SK-N-SH treated with all-trans-retinoic acid at 6 μM for 48 hours (cell line): Measurements from ENCODE around the gene TGM1.

ENCODE experiments used
- ATAC-seq: fragments of 200-7000 bp; cut with Tn5 transposase; 3 replicates; pipeline ENCODE4 v1.9.1; 2020; ENCODE audit warnings: mild to moderate bottlenecking, moderate library complexity
- ARNTL ChIP-seq: fragments of 450-650 bp; formaldehyde crosslinking; IDR thresholded peaks from 2 replicates; pipeline ENCODE4 v1.5.0; 2020; ENCODE audit warnings: low read depth, mild to moderate bottlenecking, moderate library complexity, borderline replicate concordance
- BACH2 ChIP-seq: fragments of 250-450 bp; sonication (Bioruptor Pico); IDR thresholded peaks from 2 replicates; pipeline ENCODE4 v1.9.0; 2021; ENCODE audit warnings: mild to moderate bottlenecking, borderline replicate concordance
- CSDC2 ChIP-seq: fragments of 250-450 bp; sonication (Bioruptor Pico); IDR thresholded peaks from 2 replicates; pipeline ENCODE4 v1.5.0; 2020; ENCODE audit warnings: mild to moderate bottlenecking, moderate library complexity
- ESRRG ChIP-seq: fragments of 250-450 bp; sonication (Bioruptor Pico); IDR thresholded peaks from 2 replicates; pipeline ENCODE4 v1.6.1; 2021; ENCODE audit warnings: mild to moderate bottlenecking
- GLIS3 ChIP-seq: fragments of 250-450 bp; sonication (Bioruptor Pico); IDR thresholded peaks from 2 replicates; pipeline ENCODE4 v1.5.0; 2020; ENCODE audit warnings: mild to moderate bottlenecking, moderate library complexity
- ISL1 ChIP-seq: fragments of 250-450 bp; sonication (Bioruptor Pico); IDR thresholded peaks from 2 replicates; pipeline ENCODE4 v2.1.2; 2022; ENCODE audit warnings: mild to moderate bottlenecking, moderate library complexity
- PPARA ChIP-seq: fragments of 250-450 bp; sonication (Bioruptor Pico); IDR thresholded peaks from 2 replicates; pipeline ENCODE4 v1.5.0; 2020; ENCODE audit warnings: mild to moderate bottlenecking, borderline replicate concordance
- RARB ChIP-seq: fragments of 250-450 bp; sonication (Bioruptor Pico); IDR thresholded peaks from 2 replicates; pipeline ENCODE4 v1.8.0; 2021; ENCODE audit warnings: mild to moderate bottlenecking, moderate library complexity
- SNAI2 ChIP-seq: fragments of 250-450 bp; sonication (Bioruptor Pico); IDR thresholded peaks from 2 replicates; pipeline ENCODE4 v1.5.0; 2020; ENCODE audit warnings: mild to moderate bottlenecking, moderate library complexity
- TCF4 ChIP-seq: fragments of 250-450 bp; sonication (Bioruptor Pico); IDR thresholded peaks from 2 replicates; pipeline ENCODE4 v1.8.0; 2021; ENCODE audit warnings: mild to moderate bottlenecking, moderate library complexity, borderline replicate concordance
- ZC3H10 ChIP-seq: fragments of 250-450 bp; sonication (Bioruptor Pico); IDR thresholded peaks from 2 replicates; pipeline ENCODE4 v1.5.1; 2021; ENCODE audit warnings: mild to moderate bottlenecking, moderate library complexity
- ZFP3 ChIP-seq: fragments of 250-450 bp; sonication (Bioruptor Pico); IDR thresholded peaks from 2 replicates; pipeline ENCODE4 v1.5.0; 2020; ENCODE audit warnings: mild to moderate bottlenecking, moderate library complexity
- ZFP30 ChIP-seq: fragments of 450-650 bp; formaldehyde crosslinking; IDR thresholded peaks from 2 replicates; pipeline ENCODE4 v1.5.0; 2022; ENCODE audit warnings: mild to moderate bottlenecking, moderate library complexity
- ZNF565 ChIP-seq: fragments of 450-650 bp; formaldehyde crosslinking; conservative IDR thresholded peaks from 2 replicates; pipeline ENCODE4 v1.5.0; 2020; ENCODE audit warnings: low read depth, mild to moderate bottlenecking, moderate library complexity
- ZNF70 ChIP-seq: fragments of 450-650 bp; formaldehyde crosslinking; IDR thresholded peaks from 2 replicates; pipeline ENCODE4 v1.5.0; 2020; ENCODE audit warnings: mild to moderate bottlenecking, moderate library complexity
- ZNF8 ChIP-seq: fragments of 450-650 bp; formaldehyde crosslinking; IDR thresholded peaks from 2 replicates; pipeline ENCODE4 v1.5.0; 2020; ENCODE audit warnings: mild to moderate bottlenecking, moderate library complexity
- TF ChIP-seq, protein P1 (sequence below): fragments of 250-450 bp; sonication (Bioruptor Pico); IDR thresholded peaks from 2 replicates; pipeline ENCODE4 v1.8.0; 2021; ENCODE audit warnings: low read depth, mild to moderate bottlenecking, moderate library complexity, borderline replicate concordance
- TF ChIP-seq, protein P2 (sequence below): fragments of 250-450 bp; sonication (Bioruptor Pico); IDR thresholded peaks from 2 replicates; pipeline ENCODE4 v1.5.1; 2020; ENCODE audit warnings: low read depth, mild to moderate bottlenecking, moderate library complexity
- TF ChIP-seq, protein P3 (sequence below): fragments of 250-450 bp; sonication (Bioruptor Pico); IDR thresholded peaks from 2 replicates; pipeline ENCODE4 v1.8.0; 2020; ENCODE audit warnings: mild to moderate bottlenecking, moderate library complexity, borderline replicate concordance
- TF ChIP-seq, protein P4 (sequence below): fragments of 250-450 bp; sonication (Bioruptor Pico); IDR thresholded peaks from 2 replicates; pipeline ENCODE4 v1.5.1; 2021; ENCODE audit warnings: mild to moderate bottlenecking, moderate library complexity
- TF ChIP-seq, protein P5 (sequence below): fragments of 250-450 bp; sonication (Bioruptor Pico); IDR thresholded peaks from 2 replicates; pipeline ENCODE4 v1.5.0; 2020; ENCODE audit warnings: mild to moderate bottlenecking, moderate library complexity

Gene TGM1

DNA sequence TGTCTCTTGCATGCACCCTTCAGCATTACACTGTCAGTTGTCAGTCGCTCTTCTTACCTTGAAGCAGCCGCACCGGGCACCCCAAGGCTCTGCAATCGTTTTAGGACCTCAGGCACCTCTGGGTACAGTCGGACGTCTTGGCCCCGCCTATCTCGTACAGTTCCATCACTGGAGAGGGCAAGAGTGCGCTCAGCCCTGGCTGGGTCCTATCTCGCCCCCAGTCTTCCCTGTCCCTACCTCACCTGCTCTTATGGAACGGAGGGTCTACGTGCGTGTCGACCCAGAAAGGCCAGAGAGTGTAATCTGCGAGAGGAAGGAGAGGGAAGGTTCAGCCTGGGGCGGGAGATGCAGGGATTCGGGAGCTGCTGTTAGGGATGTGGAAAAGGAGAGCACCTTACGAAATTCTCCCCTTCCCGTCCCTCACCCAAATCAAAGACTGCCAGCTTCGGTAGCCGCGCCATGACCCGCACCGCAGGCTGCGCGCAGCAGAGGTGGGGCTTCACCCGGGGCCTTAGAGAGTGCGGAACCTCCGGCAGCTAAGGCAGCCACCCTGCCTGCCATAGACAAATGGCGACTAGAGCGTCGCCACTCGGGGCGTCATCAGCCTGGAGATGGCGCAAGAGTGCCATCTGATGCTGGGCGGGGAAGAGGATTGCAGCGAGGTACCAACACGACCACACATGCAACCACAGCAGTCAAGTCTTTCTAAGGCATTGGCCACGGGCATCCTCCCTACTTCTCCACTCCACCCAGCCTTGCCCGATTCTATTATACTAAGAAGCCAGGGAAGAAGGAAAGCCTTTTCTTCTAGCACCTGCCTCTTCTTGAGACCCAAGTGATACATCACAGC lies 47.3 kb downstream of the TGM1 start, which contains the start of gene MDP1 (continued):
- TF ChIP-seq, protein P1, sequence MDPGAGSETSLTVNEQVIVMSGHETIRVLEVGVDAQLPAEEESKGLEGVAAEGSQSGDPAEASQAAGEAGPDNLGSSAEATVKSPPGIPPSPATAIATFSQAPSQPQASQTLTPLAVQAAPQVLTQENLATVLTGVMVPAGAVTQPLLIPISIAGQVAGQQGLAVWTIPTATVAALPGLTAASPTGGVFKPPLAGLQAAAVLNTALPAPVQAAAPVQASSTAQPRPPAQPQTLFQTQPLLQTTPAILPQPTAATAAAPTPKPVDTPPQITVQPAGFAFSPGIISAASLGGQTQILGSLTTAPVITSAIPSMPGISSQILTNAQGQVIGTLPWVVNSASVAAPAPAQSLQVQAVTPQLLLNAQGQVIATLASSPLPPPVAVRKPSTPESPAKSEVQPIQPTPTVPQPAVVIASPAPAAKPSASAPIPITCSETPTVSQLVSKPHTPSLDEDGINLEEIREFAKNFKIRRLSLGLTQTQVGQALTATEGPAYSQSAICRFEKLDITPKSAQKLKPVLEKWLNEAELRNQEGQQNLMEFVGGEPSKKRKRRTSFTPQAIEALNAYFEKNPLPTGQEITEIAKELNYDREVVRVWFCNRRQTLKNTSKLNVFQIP (CRISPR knock-in tag), result no peak
- no peak; the same call in 1 of the 2 replicates for TF ChIP-seq GLIS3 (CRISPR knock-in tag)
- no peak for TF ChIP-seq CSDC2 (CRISPR knock-in tag)
- no peak for TF ChIP-seq ZFP30
- TF ChIP-seq, protein P2, sequence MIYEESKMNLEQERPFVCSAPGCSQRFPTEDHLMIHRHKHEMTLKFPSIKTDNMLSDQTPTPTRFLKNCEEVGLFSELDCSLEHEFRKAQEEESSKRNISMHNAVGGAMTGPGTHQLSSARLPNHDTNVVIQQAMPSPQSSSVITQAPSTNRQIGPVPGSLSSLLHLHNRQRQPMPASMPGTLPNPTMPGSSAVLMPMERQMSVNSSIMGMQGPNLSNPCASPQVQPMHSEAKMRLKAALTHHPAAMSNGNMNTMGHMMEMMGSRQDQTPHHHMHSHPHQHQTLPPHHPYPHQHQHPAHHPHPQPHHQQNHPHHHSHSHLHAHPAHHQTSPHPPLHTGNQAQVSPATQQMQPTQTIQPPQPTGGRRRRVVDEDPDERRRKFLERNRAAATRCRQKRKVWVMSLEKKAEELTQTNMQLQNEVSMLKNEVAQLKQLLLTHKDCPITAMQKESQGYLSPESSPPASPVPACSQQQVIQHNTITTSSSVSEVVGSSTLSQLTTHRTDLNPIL, result no peak; the same call in 1 of the 2 replicates
- TF ChIP-seq, protein P3, sequence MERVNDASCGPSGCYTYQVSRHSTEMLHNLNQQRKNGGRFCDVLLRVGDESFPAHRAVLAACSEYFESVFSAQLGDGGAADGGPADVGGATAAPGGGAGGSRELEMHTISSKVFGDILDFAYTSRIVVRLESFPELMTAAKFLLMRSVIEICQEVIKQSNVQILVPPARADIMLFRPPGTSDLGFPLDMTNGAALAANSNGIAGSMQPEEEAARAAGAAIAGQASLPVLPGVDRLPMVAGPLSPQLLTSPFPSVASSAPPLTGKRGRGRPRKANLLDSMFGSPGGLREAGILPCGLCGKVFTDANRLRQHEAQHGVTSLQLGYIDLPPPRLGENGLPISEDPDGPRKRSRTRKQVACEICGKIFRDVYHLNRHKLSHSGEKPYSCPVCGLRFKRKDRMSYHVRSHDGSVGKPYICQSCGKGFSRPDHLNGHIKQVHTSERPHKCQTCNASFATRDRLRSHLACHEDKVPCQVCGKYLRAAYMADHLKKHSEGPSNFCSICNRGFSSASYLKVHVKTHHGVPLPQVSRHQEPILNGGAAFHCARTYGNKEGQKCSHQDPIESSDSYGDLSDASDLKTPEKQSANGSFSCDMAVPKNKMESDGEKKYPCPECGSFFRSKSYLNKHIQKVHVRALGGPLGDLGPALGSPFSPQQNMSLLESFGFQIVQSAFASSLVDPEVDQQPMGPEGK, result no peak
- no peak for TF ChIP-seq ZNF70 (CRISPR knock-in tag)
- TF ChIP-seq ISL1, result no peak
- TF ChIP-seq, protein P4, sequence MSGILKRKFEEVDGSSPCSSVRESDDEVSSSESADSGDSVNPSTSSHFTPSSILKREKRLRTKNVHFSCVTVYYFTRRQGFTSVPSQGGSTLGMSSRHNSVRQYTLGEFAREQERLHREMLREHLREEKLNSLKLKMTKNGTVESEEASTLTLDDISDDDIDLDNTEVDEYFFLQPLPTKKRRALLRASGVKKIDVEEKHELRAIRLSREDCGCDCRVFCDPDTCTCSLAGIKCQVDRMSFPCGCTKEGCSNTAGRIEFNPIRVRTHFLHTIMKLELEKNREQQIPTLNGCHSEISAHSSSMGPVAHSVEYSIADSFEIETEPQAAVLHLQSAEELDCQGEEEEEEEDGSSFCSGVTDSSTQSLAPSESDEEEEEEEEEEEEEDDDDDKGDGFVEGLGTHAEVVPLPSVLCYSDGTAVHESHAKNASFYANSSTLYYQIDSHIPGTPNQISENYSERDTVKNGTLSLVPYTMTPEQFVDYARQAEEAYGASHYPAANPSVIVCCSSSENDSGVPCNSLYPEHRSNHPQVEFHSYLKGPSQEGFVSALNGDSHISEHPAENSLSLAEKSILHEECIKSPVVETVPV (CRISPR knock-in tag), result no peak

DNA sequence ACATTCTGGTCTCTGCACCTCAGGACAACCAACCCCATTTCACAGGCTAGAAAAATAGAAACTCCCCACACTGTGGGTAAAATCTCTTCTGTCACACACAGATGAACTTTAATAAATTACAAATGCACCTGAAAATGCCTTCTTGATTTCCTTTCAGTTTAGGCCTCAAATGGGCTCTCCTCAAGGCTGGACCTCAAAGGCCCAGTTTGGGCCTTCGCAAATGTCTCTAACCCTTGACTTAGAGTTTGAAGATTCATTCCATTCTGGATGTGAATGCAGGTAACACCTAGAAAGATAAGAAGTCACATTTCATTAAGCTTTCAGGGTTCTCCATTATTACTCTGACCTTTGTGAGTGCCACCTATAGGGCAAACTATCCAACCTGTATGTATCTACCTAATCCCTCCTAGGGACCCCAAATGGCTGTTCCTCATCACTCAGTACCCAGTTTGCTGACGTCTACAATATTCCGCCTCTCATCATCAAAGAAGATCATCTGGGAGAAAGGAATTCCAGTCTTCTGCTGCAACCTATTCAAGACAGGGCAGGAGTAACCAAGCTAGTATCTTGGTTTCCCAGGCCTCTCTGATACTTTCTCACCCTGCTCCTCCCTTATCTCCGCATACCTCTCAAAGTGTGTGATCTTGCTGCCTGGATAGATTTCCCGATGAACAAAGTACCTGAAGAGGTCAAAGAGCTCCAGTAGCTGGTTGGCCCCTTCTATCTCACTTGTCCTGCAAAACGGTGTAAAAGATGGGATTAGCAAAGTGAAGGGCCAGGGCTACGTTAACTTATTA lies 48.9 kb downstream of the TGM1 start:
- ATAC-seq, result no peak
- TF ChIP-seq ISL1 (no peak), ARNTL (CRISPR knock-in tag) (no peak), RARB (CRISPR knock-in tag) (no peak)

DNA sequence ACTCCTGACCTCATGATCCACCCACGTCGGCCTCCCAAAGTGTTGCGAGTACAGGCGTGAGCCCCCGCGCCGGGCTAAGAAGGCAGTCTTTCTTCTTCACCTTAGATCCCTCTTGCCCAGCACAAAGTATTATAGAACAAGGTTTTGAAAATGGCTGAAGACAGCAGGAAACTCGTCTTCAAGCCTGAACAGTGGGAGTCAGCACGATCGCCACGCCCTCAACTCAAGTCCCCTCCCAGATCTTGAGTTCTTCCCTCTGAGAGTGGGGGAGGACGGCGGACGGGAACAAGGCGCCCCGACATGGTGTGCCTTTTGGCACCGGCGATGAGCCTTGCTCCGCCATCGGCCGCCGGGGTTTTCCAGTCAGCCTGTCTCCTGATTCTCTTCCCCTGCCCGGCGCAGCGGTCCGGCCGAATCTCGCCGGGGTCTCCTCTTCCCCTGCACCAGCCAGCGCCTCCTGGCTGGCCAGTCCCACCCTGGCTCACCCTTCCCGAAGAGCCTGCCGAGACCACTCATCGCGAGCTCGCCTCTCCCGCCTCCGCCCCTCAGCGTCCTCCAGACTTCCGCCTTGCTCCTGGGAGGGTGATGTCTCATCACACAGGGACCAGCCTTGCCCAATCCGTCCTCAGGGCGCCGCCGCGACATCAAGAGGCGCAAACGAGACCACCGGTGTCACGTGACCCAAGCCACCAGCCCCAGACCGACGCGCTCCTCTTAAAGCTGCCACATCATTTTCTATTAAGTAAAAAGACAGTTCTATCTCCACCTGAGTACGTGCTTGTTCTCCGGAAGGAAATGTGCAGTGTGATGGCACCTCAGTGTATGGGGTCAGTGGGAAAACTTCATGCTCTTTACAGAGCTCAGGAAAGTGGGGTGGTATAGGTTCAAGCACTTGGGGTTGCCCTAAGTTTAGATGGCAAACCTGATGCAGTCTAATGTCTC lies 49.8 kb downstream of the TGM1 start, which contains the start of gene CHMP4A:
TSS of gene CHMP4A (minus strand) at position 565 of the 942 bp plus-strand sequence. CDS start at position 516, 49 bp downstream.
- ATAC-seq, result peak; percentile 91
- TF ChIP-seq ZFP30, result no peak
- TF ChIP-seq ZC3H10 (CRISPR knock-in tag), result no peak
- TF ChIP-seq, protein P3, result peak; percentile 83
- TF ChIP-seq PPARA (CRISPR knock-in tag), result no peak
- TF ChIP-seq ZFP3, result 0 out of 2 replicates have a peak, but pooled peaks have one; percentile 43
- TF ChIP-seq, protein P5, sequence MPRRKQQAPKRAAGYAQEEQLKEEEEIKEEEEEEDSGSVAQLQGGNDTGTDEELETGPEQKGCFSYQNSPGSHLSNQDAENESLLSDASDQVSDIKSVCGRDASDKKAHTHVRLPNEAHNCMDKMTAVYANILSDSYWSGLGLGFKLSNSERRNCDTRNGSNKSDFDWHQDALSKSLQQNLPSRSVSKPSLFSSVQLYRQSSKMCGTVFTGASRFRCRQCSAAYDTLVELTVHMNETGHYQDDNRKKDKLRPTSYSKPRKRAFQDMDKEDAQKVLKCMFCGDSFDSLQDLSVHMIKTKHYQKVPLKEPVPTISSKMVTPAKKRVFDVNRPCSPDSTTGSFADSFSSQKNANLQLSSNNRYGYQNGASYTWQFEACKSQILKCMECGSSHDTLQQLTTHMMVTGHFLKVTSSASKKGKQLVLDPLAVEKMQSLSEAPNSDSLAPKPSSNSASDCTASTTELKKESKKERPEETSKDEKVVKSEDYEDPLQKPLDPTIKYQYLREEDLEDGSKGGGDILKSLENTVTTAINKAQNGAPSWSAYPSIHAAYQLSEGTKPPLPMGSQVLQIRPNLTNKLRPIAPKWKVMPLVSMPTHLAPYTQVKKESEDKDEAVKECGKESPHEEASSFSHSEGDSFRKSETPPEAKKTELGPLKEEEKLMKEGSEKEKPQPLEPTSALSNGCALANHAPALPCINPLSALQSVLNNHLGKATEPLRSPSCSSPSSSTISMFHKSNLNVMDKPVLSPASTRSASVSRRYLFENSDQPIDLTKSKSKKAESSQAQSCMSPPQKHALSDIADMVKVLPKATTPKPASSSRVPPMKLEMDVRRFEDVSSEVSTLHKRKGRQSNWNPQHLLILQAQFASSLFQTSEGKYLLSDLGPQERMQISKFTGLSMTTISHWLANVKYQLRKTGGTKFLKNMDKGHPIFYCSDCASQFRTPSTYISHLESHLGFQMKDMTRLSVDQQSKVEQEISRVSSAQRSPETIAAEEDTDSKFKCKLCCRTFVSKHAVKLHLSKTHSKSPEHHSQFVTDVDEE (CRISPR knock-in tag), result no peak
- TF ChIP-seq ZNF565 (CRISPR knock-in tag), result no peak; the same call in 1 of the 2 replicates
- 0 out of 2 replicates have a peak, but pooled peaks have one; percentile 36 for TF ChIP-seq RARB (CRISPR knock-in tag)
- TF ChIP-seq TCF4 (CRISPR knock-in tag), result no peak; the same call in 1 of the 2 replicates
- TF ChIP-seq, protein P4 (CRISPR knock-in tag), result 0 out of 2 replicates have a peak, but pooled peaks have one; percentile 65
- TF ChIP-seq BACH2, result no peak
- TF ChIP-seq ZNF70 (CRISPR knock-in tag), result no peak
- TF ChIP-seq ZNF8 (CRISPR knock-in tag), result no peak
- TF ChIP-seq ESRRG (CRISPR knock-in tag), result no peak
- no peak; the same call in 1 of the 2 replicates for TF ChIP-seq SNAI2 (CRISPR knock-in tag)
- no peak for TF ChIP-seq ARNTL (CRISPR knock-in tag)
